ENCODE measurements around the gene BCL6. TPM values are rescaled to one million over a fixed set of nuclear protein-coding genes. Genes with fewer than 3 reads are reported as not detected.

The BCL6 gene
- polyA plus RNA-seq, 1 donor (not counting 4 experiments of a cell fraction or from before 2014, with no cell fraction given): 7.7 TPM

GRCh38 chr3:187753516-187753915, 8.2 kb upstream of the BCL6 start:
- H2AFZ ChIP-seq (ENCODE audit: control insufficient read depth, low read length): no peak overlapping the region
- dilution Hi-C loops (cut with MboI; ENCODE audit: extremely low pct_ligation_motif_present, low sequenced_read_pairs): no loop called here
- H3K9ac ChIP-seq (ENCODE audit: control insufficient read depth, extremely low read depth, insufficient read depth, low read length): no peak overlapping the region
- TF ChIP-seq EZH2 (IDR thresholded peaks at IDR 0.05; ENCODE audit: low read length) (no peak), CTCF (optimal IDR thresholded peaks at IDR 0.05 in 1 of 3, IDR thresholded peaks at IDR 0.05 in 1 of 3, conservative IDR thresholded peaks at IDR 0.05 in 1 of 3; ENCODE audit: extremely low read depth in 1 of 3, insufficient read depth in 2 of 3, low read length in 3 of 3) (no peak)
- no peak for DNase-seq (ENCODE audit: low read depth, low spot score)
- no peaks in the 10 kb centered on the region for H3K9me1 ChIP-seq (ENCODE audit: control insufficient read depth, extremely low read depth, insufficient read depth, low read length)
- H4K20me1 ChIP-seq (ENCODE audit: control insufficient read depth, extremely low read depth, insufficient read depth, low read length): no peaks in the 10 kb centered on the region
- H3K4me3 ChIP-seq (ENCODE audit: control insufficient read depth in 2 of 3, extremely low read depth in 1 of 3, insufficient read depth in 2 of 3, low read depth in 1 of 3, low read length in 3 of 3): no peak overlapping the region
- FAIRE-seq: no peak
- peaks cover 16% of the 10 kb centered on the region for H3K4me1 ChIP-seq (ENCODE audit: control insufficient read depth, extremely low read depth, insufficient read depth, low read length)
- no peaks in the 10 kb centered on the region for H3K27me3 ChIP-seq (ENCODE audit: control insufficient read depth, extremely low read depth, insufficient read depth, low read length)
- H3K79me2 ChIP-seq (ENCODE audit: control insufficient read depth, insufficient read depth, low read length): no peaks in the 10 kb centered on the region
- H3K4me2 ChIP-seq (ENCODE audit: control insufficient read depth, extremely low read depth, insufficient read depth, low read depth, low read length): no peak overlapping the region
- H3K36me3 ChIP-seq (ENCODE audit: control insufficient read depth in 2 of 2, extremely low read depth in 1 of 2, insufficient read depth in 2 of 2, low read length in 2 of 2): peaks cover 0 to 2% of the 10 kb centered on the region in 2 experiments
- H3K27ac ChIP-seq (ENCODE audit: control insufficient read depth, insufficient read depth, low read length): no peak overlapping the region
- no peaks in the 10 kb centered on the region for H3K9me3 ChIP-seq (ENCODE audit: control insufficient read depth, low read depth, low read length)

DNA sequence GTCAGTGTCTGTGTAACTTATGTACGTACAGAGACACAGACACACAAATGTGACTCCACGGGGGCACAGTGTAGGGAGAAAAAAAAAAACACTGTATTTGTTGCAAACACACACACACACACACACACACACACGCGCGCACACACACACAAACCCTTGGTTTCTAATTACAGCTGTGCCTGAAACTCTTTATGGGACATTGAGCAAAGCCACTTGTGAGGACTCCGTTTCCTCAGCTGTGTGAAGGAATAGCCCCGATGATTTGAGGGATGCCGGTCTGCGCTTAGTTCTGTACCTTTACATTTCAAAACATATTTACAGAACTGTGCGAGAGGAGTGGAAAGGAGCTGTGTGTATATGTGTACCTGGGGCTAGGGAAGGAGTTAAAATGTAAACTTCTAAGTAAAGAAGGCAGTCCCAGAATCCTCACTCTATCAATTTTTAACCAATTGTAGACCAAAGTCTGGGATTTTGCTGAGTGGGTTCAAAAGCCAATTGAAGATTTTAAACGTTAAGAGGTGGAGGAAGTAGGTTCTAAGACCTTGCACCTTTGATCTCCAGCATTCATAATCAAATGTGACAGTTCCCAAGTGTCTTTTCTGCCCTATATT, 5.3 kb upstream of the BCL6 start:
- peak overlapping the region; percentile 95 for H2AFZ ChIP-seq (ENCODE audit: control insufficient read depth, low read length)

More for the DNA sequence above, 5.3 kb upstream of the BCL6 start:
- Histone ChIP-seq H3K36me3 (ENCODE audit: control insufficient read depth in 2 of 2, extremely low read depth in 1 of 2, insufficient read depth in 2 of 2, low read length in 2 of 2) (peaks cover 0 to 2% of the 10 kb centered on the region in 2 experiments), H3K9ac (ENCODE audit: control insufficient read depth, extremely low read depth, insufficient read depth, low read length) (peak overlapping the region; percentile 70), H3K4me1 (ENCODE audit: control insufficient read depth, extremely low read depth, insufficient read depth, low read length) (peaks cover 28% of the 10 kb centered on the region), H4K20me1 (ENCODE audit: control insufficient read depth, extremely low read depth, insufficient read depth, low read length) (no peaks in the 10 kb centered on the region), H3K9me3 (ENCODE audit: control insufficient read depth, low read depth, low read length) (no peaks in the 10 kb centered on the region), H3K4me3 (ENCODE audit: control insufficient read depth in 2 of 3, extremely low read depth in 1 of 3, insufficient read depth in 2 of 3, low read depth in 1 of 3, low read length in 3 of 3) (peak overlapping the region; percentile 14 to 76 (median 56)), H3K9me1 (ENCODE audit: control insufficient read depth, extremely low read depth, insufficient read depth, low read length) (no peaks in the 10 kb centered on the region), H3K79me2 (ENCODE audit: control insufficient read depth, insufficient read depth, low read length) (no peaks in the 10 kb centered on the region), H3K27ac (ENCODE audit: control insufficient read depth, insufficient read depth, low read length) (peak overlapping the region; percentile 68), H3K27me3 (ENCODE audit: control insufficient read depth, extremely low read depth, insufficient read depth, low read length) (no peaks in the 10 kb centered on the region), H3K4me2 (ENCODE audit: control insufficient read depth, extremely low read depth, insufficient read depth, low read depth, low read length) (peak overlapping the region; percentile 84)
- FAIRE-seq (no peak), DNase-seq (ENCODE audit: low read depth, low spot score) (no peak)
- dilution Hi-C loops (cut with MboI; ENCODE audit: extremely low pct_ligation_motif_present, low sequenced_read_pairs): no loop called here
- TF ChIP-seq CTCF (optimal IDR thresholded peaks at IDR 0.05 in 1 of 3, IDR thresholded peaks at IDR 0.05 in 1 of 3, conservative IDR thresholded peaks at IDR 0.05 in 1 of 3; ENCODE audit: extremely low read depth in 1 of 3, insufficient read depth in 2 of 3, low read length in 3 of 3): no peak
- TF ChIP-seq EZH2 (IDR thresholded peaks at IDR 0.05; ENCODE audit: low read length): no peak
